Subcutaneous abdominal adipose tissue (tissue), 5 donors: ENCODE data around the gene SMIM41.

ENCODE experiments used
- H3K27ac ChIP-seq: one replicate; pipeline ENCODE4 v1.7.0; 2013; ENCODE audit warnings: low read depth, mild to moderate bottlenecking, inconsistent platforms, low read length, moderate library complexity
- H3K27me3 ChIP-seq, 5 donors: one replicate each; pipeline ENCODE4 v1.7.0; 2013; ENCODE audit warnings: low read length in 5 of 5, inconsistent platforms in 1 of 5; ENCODE audit not compliant: control insufficient read depth in 5 of 5, insufficient read depth in 4 of 5
- H3K36me3 ChIP-seq, 5 donors: one replicate each; pipeline ENCODE4 v1.7.0; 2013; ENCODE audit warnings: low read length in 5 of 5; ENCODE audit not compliant: control insufficient read depth in 5 of 5, insufficient read depth in 5 of 5
- H3K4me1 ChIP-seq, 5 donors: one replicate each; pipeline ENCODE4 v1.7.0; 2013; ENCODE audit warnings: low read length in 5 of 5, mild to moderate bottlenecking in 3 of 5, moderate library complexity in 1 of 5; ENCODE audit not compliant: control insufficient read depth in 5 of 5, insufficient read depth in 5 of 5
- H3K4me3 ChIP-seq, 5 donors: one replicate each; pipeline ENCODE4 v1.7.0; 2013; ENCODE audit warnings: low read length in 5 of 5, low read depth in 1 of 5
- H3K9ac ChIP-seq, 5 donors: one replicate each; pipeline ENCODE4 v1.7.0; 2013; ENCODE audit warnings: low read length in 5 of 5, mild to moderate bottlenecking in 4 of 5, moderate library complexity in 3 of 5
- H3K9me3 ChIP-seq, 5 donors: one replicate each; pipeline ENCODE4 v1.7.0; 2013; ENCODE audit warnings: low read length in 5 of 5; ENCODE audit not compliant: control insufficient read depth in 5 of 5
- donor health status: healthy.
- donor health status: healthy.
- donor health status: healthy.
- donor health status: healthy.
- donor health status: healthy.

SMIM41 gene

GRCh38 chr12:52146822-52147366, 67.4 kb downstream of the SMIM41 start:
- Histone ChIP-seq H3K9me3 (no peaks in the 10 kb centered on the region), H3K36me3 (no peaks in the 10 kb centered on the region), H3K4me3 (no peak overlapping the region), H3K9ac (peak overlapping the region in 2 of 5 donors; percentile 12 to 33), H3K4me1 (peaks cover 1 to 25% (median 11%) of the 10 kb centered on the region in 5 donors), H3K27me3 (peaks cover 0 to 4% (median 0%) of the 10 kb centered on the region in 5 donors), H3K27ac (peak overlapping the region; percentile 37)

DNA sequence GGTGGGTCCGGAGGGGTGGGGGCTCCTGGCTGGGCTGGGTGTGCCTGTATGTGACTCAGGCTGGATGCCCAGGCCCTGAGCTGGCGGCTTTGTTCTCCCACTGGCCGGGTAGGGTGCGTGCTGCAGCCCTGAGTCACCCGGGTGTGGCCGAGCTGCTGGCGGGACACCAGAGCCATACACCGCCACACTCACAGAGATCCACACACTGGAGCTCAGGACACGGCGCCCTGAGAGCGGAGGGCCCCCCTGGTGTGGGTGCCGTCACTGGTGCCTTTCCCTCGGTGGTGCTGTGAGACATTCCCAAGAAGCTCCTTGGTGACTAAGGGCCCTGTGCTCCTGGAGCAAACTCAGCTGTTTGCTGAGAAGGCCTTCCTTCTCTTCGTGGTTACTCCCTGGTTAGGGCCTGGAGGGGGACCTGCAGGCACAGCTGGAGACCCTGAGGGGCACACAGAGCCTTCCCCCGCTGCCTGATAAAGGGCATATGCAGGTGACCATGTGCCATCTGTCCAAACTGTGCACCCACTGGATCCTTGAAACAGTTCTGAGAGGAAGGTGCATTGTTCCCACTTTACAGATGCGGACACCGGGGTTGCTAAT, 68.0 kb downstream of the SMIM41 start:
- H3K4me1 ChIP-seq: peaks cover 1 to 31% (median 15%) of the 10 kb centered on the region in 5 donors
- H3K4me3 ChIP-seq: no peak overlapping the region
- H3K36me3 ChIP-seq: no peaks in the 10 kb centered on the region
- H3K27me3 ChIP-seq: peaks cover 0 to 4% (median 0%) of the 10 kb centered on the region in 5 donors
- H3K27ac ChIP-seq: peak overlapping the region; percentile 58
- H3K9ac ChIP-seq: peak overlapping the region in 2 of 5 donors; percentile 9 to 41
- no peaks in the 10 kb centered on the region for H3K9me3 ChIP-seq

GRCh38 chr12:52147964-52148463, 68.5 kb downstream of the SMIM41 start:
- Histone ChIP-seq H3K27ac (peak overlapping the region; percentile 58), H3K4me1 (peaks cover 1 to 34% (median 16%) of the 10 kb centered on the region in 5 donors), H3K9ac (peak overlapping the region in 1 of 5 donors; percentile 41)

GRCh38 chr12:52148464-52149181, 69.1 kb downstream of the SMIM41 start:
- no peaks in the 10 kb centered on the region for H3K36me3 ChIP-seq
- H3K27ac ChIP-seq: peak overlapping the region; percentile 58
- H3K4me3 ChIP-seq: no peak overlapping the region
- no peaks in the 10 kb centered on the region for H3K9me3 ChIP-seq
- H3K4me1 ChIP-seq: peaks cover 1 to 34% (median 16%) of the 10 kb centered on the region in 5 donors
- H3K27me3 ChIP-seq: peaks cover 0 to 6% (median 0%) of the 10 kb centered on the region in 5 donors
- no peak overlapping the region for H3K9ac ChIP-seq

More at GRCh38 chr12:52147964-52148463, 68.5 kb downstream of the SMIM41 start:
- Histone ChIP-seq H3K4me3 (no peak overlapping the region), H3K9me3 (no peaks in the 10 kb centered on the region), H3K36me3 (no peaks in the 10 kb centered on the region), H3K27me3 (peaks cover 0 to 5% (median 0%) of the 10 kb centered on the region in 5 donors)

DNA sequence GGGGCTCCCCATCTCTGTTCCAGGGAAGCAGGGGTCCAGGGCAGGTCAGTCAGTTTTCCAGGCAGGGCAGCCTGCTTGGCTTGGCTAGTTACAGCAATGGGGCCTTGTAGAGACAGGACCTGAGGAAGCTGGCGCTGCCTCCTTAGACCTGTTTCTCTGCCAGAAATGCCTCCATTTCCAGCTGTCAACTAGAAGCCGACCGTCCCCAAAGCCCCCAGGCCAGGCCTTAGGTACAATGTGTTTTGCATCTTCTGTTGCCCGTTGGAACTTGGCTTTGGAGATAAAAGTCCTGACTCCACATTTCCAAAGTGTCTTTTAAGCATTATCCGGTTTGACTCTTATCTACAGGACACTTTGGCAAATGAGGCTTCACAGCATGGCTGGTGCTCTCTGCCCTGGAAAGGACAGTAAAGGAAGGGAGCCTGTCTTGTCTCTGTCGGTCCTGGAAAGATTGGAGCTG, 69.7 kb downstream of the SMIM41 start:
- H3K27me3 ChIP-seq: peaks cover 0 to 6% (median 0%) of the 10 kb centered on the region in 5 donors
- no peaks in the 10 kb centered on the region for H3K36me3 ChIP-seq
- peak overlapping the region in 1 of 5 donors; percentile 7 for H3K9ac ChIP-seq
- no peak overlapping the region for H3K27ac ChIP-seq
- H3K4me3 ChIP-seq: no peak overlapping the region
- H3K4me1 ChIP-seq: peaks cover 1 to 34% (median 16%) of the 10 kb centered on the region in 5 donors
- no peaks in the 10 kb centered on the region for H3K9me3 ChIP-seq

DNA sequence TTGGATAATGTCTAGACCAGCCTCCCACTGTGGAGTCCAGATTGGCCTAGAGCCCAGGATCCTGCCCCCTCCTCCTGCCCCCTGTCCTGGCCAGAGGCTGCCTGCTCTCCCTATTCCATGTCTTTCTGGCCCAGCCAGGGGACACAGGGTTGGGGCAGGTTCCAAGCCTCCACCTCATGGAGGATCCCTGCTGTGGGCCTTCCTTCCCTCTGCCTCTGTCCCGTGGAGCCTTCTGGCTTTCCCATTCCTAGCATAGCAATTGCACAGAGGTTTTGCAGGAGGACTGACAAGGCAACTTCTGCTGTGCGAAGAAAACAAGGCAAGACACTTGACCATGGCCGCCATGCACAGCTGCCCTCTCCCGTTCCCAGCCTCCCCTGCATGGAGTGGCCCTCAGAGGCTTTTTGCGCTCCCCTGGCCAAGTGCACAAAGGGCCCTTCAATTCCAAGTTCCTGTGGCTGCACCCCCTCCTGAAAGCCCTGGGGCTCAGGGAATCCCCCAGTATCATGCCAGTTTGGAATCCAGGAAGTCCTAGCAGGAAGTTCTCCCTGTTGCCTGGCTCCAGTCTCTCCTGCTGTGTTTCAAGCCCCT, 70.2 kb downstream of the SMIM41 start:
- Histone ChIP-seq H3K27me3 (peaks cover 0 to 6% (median 0%) of the 10 kb centered on the region in 5 donors), H3K4me3 (no peak overlapping the region), H3K27ac (no peak overlapping the region), H3K36me3 (no peaks in the 10 kb centered on the region), H3K9ac (peak overlapping the region in 1 of 5 donors; percentile 7), H3K4me1 (peaks cover 1 to 34% (median 16%) of the 10 kb centered on the region in 5 donors), H3K9me3 (no peaks in the 10 kb centered on the region)

DNA sequence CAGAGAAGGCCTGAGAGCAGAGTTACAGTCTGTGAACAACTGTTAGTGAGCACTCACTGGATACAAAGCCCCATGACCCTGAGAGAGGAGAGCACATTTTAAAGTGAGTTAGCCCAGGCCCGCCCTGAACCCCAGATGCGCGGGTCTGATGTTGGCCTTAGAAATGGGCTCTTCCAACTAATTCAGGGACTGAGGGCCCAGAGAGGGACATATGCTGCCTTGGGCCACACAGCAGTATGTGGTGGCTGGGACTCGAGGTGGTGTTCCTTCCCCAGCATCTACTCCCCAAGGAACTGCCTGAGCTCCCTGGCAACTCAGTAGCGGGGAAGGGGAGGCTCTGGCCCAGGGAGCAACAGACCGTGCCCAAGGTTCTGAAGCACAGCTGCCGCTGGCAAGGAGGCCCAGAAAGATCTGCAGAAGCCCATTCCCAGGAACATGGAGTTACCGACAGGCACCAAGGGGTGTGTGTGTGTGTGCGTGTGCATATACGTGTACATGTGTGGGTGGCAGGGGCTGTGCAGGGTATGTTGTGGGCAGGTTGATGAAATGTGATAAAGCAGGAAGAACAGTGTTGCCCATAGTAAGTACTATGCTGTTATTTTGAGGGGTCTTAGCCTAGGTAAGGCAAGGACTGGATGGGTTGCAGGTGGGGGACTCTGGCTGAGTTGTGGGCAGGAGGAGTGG, 71.8 kb downstream of the SMIM41 start:
- Histone ChIP-seq H3K4me1 (peaks cover 1 to 34% (median 16%) of the 10 kb centered on the region in 5 donors), H3K27ac (no peak overlapping the region), H3K36me3 (no peaks in the 10 kb centered on the region), H3K4me3 (no peak overlapping the region), H3K27me3 (peaks cover 0 to 4% (median 0%) of the 10 kb centered on the region in 5 donors), H3K9me3 (no peaks in the 10 kb centered on the region), H3K9ac (no peak overlapping the region)

DNA sequence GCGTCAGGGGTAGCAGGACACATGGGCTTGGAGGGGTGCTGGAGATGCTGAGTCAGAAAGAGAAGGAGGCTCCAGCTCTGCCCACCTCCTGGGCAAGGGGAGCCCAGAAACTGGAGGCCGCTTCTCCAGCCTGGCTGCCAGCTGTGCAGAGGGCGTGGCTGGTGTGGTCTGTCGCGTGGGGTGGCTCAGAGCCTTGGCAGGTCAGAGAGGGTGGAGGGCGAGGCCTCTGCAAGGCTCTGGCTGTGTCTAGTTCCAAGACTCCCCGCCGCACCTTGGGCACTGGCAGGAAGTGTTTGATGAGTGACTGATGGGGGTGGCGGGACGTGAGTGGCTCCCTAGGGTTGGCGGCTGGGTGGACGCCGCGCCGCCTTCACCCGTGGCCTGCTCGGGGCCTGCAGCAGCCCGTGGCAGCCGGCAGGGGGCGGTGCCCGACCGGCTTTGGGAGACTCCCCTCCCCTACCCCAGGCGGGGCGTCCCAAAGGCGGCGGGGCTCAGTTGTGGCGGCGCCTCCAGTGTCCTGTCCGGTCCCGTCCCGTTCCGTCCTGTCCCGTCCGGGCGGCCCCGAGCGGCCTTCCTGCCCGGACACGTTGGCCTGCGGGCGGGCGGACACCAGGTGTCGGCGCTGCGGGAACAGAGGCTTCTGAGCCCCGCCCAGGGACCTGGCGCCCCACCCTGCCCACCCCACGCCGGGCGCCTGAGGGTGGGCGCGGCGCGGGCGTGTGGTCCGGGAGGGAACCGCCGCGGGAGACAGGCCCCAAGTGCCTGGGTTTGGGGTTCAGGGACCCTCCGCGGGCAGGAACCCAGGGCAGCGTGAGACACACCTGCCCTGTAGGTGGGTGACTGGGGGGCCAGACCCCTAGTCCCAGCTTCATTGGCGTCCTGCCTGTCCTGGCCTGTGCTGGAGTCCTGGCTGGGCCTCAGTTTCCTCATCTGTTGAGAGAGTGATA, 72.6 kb downstream of the SMIM41 start:
- Histone ChIP-seq H3K4me1 (peaks cover 1 to 29% (median 16%) of the 10 kb centered on the region in 5 donors), H3K9ac (peak overlapping the region in 2 of 5 donors; percentile 9 to 22), H3K36me3 (no peaks in the 10 kb centered on the region), H3K9me3 (no peaks in the 10 kb centered on the region), H3K27ac (no peak overlapping the region), H3K27me3 (peaks cover 0 to 4% (median 0%) of the 10 kb centered on the region in 5 donors), H3K4me3 (peak overlapping the region in 2 of 5 donors; percentile 38 to 43)
